Calu3 (cell line): Measurements from ENCODE around the gene CDAN1. TPM values are rescaled to one million over a fixed set of nuclear protein-coding genes. Genes with fewer than 3 reads are reported as not detected.

ENCODE experiments used
- BruUV-seq: library from RNA; stranded (reverse); fragments of 400-500 nt; replicated peaks from 2 replicates; lab custom pipeline; 2021; lab: Mats Ljungman, UMichigan
- CTCF ChIA-PET: fragments of 300-600 bp; sonication (Branson Sonifier 250); formaldehyde crosslinking; loops from one replicate; lab custom pipeline; 2022; ENCODE audit warnings: antibody characterized with exemption; lab: Charles Lee
- DNase-seq: peaks from one replicate; pipeline ENCODE4 v3.0.0; 2022
- H3K27ac Mint-ChIP-seq: one replicate; pipeline ENCODE4 v1.8.0; 2022; ENCODE audit warnings: mixed read lengths; ENCODE audit not compliant: unreplicated experiment
- H3K27me3 Mint-ChIP-seq: one replicate; pipeline ENCODE4 v1.8.0; 2022; ENCODE audit warnings: mixed read lengths; ENCODE audit not compliant: unreplicated experiment
- H3K36me3 Mint-ChIP-seq: one replicate; pipeline ENCODE4 v1.8.0; 2022; ENCODE audit warnings: mild to moderate bottlenecking, moderate library complexity, mixed read lengths; ENCODE audit not compliant: insufficient read depth, unreplicated experiment
- H3K4me1 Mint-ChIP-seq: one replicate; pipeline ENCODE4 v1.8.0; 2022; ENCODE audit warnings: mild to moderate bottlenecking, low read depth, mixed read lengths; ENCODE audit not compliant: unreplicated experiment
- H3K4me3 Mint-ChIP-seq: one replicate; pipeline ENCODE4 v1.8.0; 2022; ENCODE audit warnings: mild to moderate bottlenecking, low read depth, moderate library complexity, mixed read lengths; ENCODE audit not compliant: unreplicated experiment
- H3K9me3 Mint-ChIP-seq: one replicate; pipeline ENCODE4 v1.8.0; 2022; ENCODE audit warnings: low read depth, mixed read lengths; ENCODE audit not compliant: unreplicated experiment
- CTCF ChIP-seq: fragments of 200-600 bp; IDR thresholded peaks from one replicate; pipeline ENCODE4 v1.8.0; 2022; ENCODE audit warnings: antibody characterized with exemption; ENCODE audit not compliant: unreplicated experiment
- intact Hi-C: fragments of 100-400 bp; cut with micrococcal nuclease; formaldehyde crosslinking; loops from one replicate; pipeline ENCODE4 v1.10.0; 2022; ENCODE audit not compliant: unreplicated experiment
- total RNA-seq: library from RNA; stranded (reverse); gene quantifications from 2 replicates; pipeline ENCODE4 v1.2.3, GENCODE V29; 2022

CDAN1 gene
- total RNA-seq, 1 experiment from 2014 or later: 11.3 TPM

GRCh38 chr15:42696626-42697025 is 40.3 kb downstream of the CDAN1 start:
- Mint-ChIP-seq H3K4me1 (no peaks in the 10 kb centered on the region), H3K9me3 (peaks cover 3% of the 10 kb centered on the region)
- BruUV-seq: no TSS peak

GRCh38 chr15:42695527-42696071 is 41.3 kb downstream of the CDAN1 start:
- Mint-ChIP-seq H3K9me3 (peaks cover under 1% of the 10 kb centered on the region), H3K27me3 (peaks cover 11% of the 10 kb centered on the region), H3K36me3 (no peaks in the 10 kb centered on the region), H3K4me3 (no peak overlapping the region), H3K4me1 (no peaks in the 10 kb centered on the region), H3K27ac (no peak overlapping the region)
- TF ChIP-seq CTCF: no peak
- CTCF ChIA-PET: no interaction called here
- no TSS peak for BruUV-seq
- no peak for DNase-seq
- intact Hi-C loops: no loop called here

More at GRCh38 chr15:42696626-42697025, 40.3 kb downstream of the CDAN1 start:
- Mint-ChIP-seq H3K27me3 (peaks cover 4% of the 10 kb centered on the region), H3K27ac (no peak overlapping the region), H3K4me3 (no peak overlapping the region), H3K36me3 (no peaks in the 10 kb centered on the region)
- DNase-seq: no peak
- no peak for TF ChIP-seq CTCF
- intact Hi-C loops: no loop called here
- CTCF ChIA-PET: no interaction called here

GRCh38 chr15:42694398-42694797 is 42.5 kb downstream of the CDAN1 start:
- Mint-ChIP-seq H3K9me3 (no peaks in the 10 kb centered on the region), H3K36me3 (no peaks in the 10 kb centered on the region), H3K27ac (no peak overlapping the region), H3K27me3 (peaks cover 11% of the 10 kb centered on the region), H3K4me1 (no peaks in the 10 kb centered on the region), H3K4me3 (no peak overlapping the region)
- TF ChIP-seq CTCF: no peak
- CTCF ChIA-PET: no interaction called here
- no TSS peak for BruUV-seq
- intact Hi-C loops: no loop called here
- DNase-seq: no peak

- Mint-ChIP-seq H3K27ac (no peak overlapping the region), H3K9me3 (no peaks in the 10 kb centered on the region)
- intact Hi-C loops: no loop called here
These were observed 43.0 kb downstream of the CDAN1 start for GRCh38 chr15:42693942-42694341.

More at GRCh38 chr15:42693942-42694341, 43.0 kb downstream of the CDAN1 start:
- Mint-ChIP-seq H3K27me3 (peaks cover 11% of the 10 kb centered on the region), H3K36me3 (no peaks in the 10 kb centered on the region), H3K4me3 (no peak overlapping the region), H3K4me1 (no peaks in the 10 kb centered on the region)
- BruUV-seq: no TSS peak
- TF ChIP-seq CTCF: no peak
- CTCF ChIA-PET: no interaction called here
- DNase-seq: no peak
